ENCODE measurements around the gene SPIRE1. TPM values are rescaled to one million over a fixed set of nuclear protein-coding genes. Genes with fewer than 3 reads are reported as not detected.

SPIRE1 gene
- total RNA-seq, 1 donor from 2014 or later, result 49.2 TPM

DNA sequence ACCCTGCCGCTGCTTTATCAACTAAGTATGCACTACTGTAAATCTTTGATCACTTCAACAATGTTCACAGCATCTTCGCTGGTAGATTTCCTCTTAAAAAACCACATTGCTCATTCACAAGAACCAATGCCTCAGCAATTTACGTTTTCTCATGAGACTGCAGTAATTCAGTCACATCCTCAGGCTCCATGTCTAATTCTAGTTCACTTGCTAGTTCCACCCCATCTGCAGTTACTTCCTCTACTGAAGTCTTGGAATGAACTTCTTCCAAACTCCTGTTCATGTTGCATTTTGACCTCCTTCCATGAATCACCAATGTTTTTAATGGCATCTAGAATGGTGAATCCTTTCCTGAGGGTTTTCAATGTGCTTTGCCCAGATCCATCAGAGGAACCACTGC is 214.4 kb downstream of the SPIRE1 start:
- DNase-seq (ENCODE audit: low read depth), result no peak
- no peaks in the 10 kb centered on the region for H3K36me3 ChIP-seq (ENCODE audit: control insufficient read depth, insufficient read depth, low read length)
- TF ChIP-seq, protein P1, sequence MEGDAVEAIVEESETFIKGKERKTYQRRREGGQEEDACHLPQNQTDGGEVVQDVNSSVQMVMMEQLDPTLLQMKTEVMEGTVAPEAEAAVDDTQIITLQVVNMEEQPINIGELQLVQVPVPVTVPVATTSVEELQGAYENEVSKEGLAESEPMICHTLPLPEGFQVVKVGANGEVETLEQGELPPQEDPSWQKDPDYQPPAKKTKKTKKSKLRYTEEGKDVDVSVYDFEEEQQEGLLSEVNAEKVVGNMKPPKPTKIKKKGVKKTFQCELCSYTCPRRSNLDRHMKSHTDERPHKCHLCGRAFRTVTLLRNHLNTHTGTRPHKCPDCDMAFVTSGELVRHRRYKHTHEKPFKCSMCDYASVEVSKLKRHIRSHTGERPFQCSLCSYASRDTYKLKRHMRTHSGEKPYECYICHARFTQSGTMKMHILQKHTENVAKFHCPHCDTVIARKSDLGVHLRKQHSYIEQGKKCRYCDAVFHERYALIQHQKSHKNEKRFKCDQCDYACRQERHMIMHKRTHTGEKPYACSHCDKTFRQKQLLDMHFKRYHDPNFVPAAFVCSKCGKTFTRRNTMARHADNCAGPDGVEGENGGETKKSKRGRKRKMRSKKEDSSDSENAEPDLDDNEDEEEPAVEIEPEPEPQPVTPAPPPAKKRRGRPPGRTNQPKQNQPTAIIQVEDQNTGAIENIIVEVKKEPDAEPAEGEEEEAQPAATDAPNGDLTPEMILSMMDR (IDR thresholded peaks at IDR 0.05; ENCODE audit: insufficient read depth, low read length, poor library complexity, severe bottlenecking), result no peak
- H3K27me3 ChIP-seq (ENCODE audit: control insufficient read depth, insufficient read depth, low read length), result no peaks in the 10 kb centered on the region
- H3K4me3 ChIP-seq (ENCODE audit: low read depth, low read length), result no peak overlapping the region

- TF ChIP-seq, protein P1 (IDR thresholded peaks at IDR 0.05; ENCODE audit: insufficient read depth, low read length, poor library complexity, severe bottlenecking), result no peak
- no peaks in the 10 kb centered on the region for H3K27me3 ChIP-seq (ENCODE audit: control insufficient read depth, insufficient read depth, low read length)
- no peak for DNase-seq (ENCODE audit: low read depth)
- no peak overlapping the region for H3K4me3 ChIP-seq (ENCODE audit: low read depth, low read length)
- H3K36me3 ChIP-seq (ENCODE audit: control insufficient read depth, insufficient read depth, low read length), result no peaks in the 10 kb centered on the region
Measured at GRCh38 chr18:12442946-12443345, 215.0 kb downstream of the SPIRE1 start.

- H3K27me3 ChIP-seq (ENCODE audit: control insufficient read depth, insufficient read depth, low read length), result no peaks in the 10 kb centered on the region
- H3K36me3 ChIP-seq (ENCODE audit: control insufficient read depth, insufficient read depth, low read length), result no peaks in the 10 kb centered on the region
- TF ChIP-seq, protein P1 (IDR thresholded peaks at IDR 0.05; ENCODE audit: insufficient read depth, low read length, poor library complexity, severe bottlenecking), result no peak
Measured at GRCh38 chr18:12441475-12442034, 216.4 kb downstream of the SPIRE1 start.

GRCh38 chr18:12438257-12438656 is 219.7 kb downstream of the SPIRE1 start:
- Histone ChIP-seq H3K27me3 (ENCODE audit: control insufficient read depth, insufficient read depth, low read length) (no peaks in the 10 kb centered on the region), H3K4me3 (ENCODE audit: low read depth, low read length) (no peak overlapping the region), H3K36me3 (ENCODE audit: control insufficient read depth, insufficient read depth, low read length) (no peaks in the 10 kb centered on the region)
- DNase-seq (ENCODE audit: low read depth), result no peak
- TF ChIP-seq, protein P1 (IDR thresholded peaks at IDR 0.05; ENCODE audit: insufficient read depth, low read length, poor library complexity, severe bottlenecking), result no peak

More at GRCh38 chr18:12441475-12442034, 216.4 kb downstream of the SPIRE1 start:
- no peak overlapping the region for H3K4me3 ChIP-seq (ENCODE audit: low read depth, low read length)
- DNase-seq (ENCODE audit: low read depth), result no peak

GRCh38 chr18:12435867-12436266 is 222.0 kb downstream of the SPIRE1 start:
- Histone ChIP-seq H3K36me3 (ENCODE audit: control insufficient read depth, insufficient read depth, low read length) (no peaks in the 10 kb centered on the region), H3K27me3 (ENCODE audit: control insufficient read depth, insufficient read depth, low read length) (no peaks in the 10 kb centered on the region), H3K4me3 (ENCODE audit: low read depth, low read length) (no peak overlapping the region)
- TF ChIP-seq, protein P1 (IDR thresholded peaks at IDR 0.05; ENCODE audit: insufficient read depth, low read length, poor library complexity, severe bottlenecking), result no peak
- no peak for DNase-seq (ENCODE audit: low read depth)

DNA sequence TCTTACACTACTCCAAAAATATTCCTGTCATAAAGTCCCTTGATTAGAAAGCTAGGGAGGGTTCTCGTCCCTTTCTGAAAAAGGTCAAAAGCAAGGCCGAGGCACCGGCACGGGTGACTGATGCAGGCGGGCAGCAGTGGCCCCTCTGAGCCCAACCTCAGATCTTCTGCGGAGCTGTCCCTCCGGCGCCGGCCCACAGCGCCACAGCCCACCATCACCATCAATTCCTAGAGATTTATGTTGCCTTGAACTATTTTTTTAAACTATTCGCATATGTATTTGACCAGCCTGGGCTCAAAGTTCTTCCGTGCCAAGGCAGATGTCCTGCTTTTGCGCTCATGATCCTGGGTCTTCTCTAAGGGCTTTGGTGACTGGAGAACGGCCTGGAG is 223.4 kb downstream of the SPIRE1 start:
- H3K27me3 ChIP-seq (ENCODE audit: control insufficient read depth, insufficient read depth, low read length), result no peaks in the 10 kb centered on the region
- TF ChIP-seq, protein P1 (IDR thresholded peaks at IDR 0.05; ENCODE audit: insufficient read depth, low read length, poor library complexity, severe bottlenecking), result no peak

More for the DNA sequence above, 223.4 kb downstream of the SPIRE1 start:
- no peak for DNase-seq (ENCODE audit: low read depth)
- H3K4me3 ChIP-seq (ENCODE audit: low read depth, low read length), result no peak overlapping the region
- no peaks in the 10 kb centered on the region for H3K36me3 ChIP-seq (ENCODE audit: control insufficient read depth, insufficient read depth, low read length)
